HUES6 (cell line): ENCODE measurements around the gene CKS1B.
A peak's percentile ranks its signal among the peaks of the same experiment; 100 is the strongest.
"Not testable (repeated sequence)": the region's sequence is repeated elsewhere in the genome, so short reads cannot be mapped to it uniquely, and the experiment has no call there.

Source experiments
- H3K27ac ChIP-seq: 2 replicates; pipeline ENCODE4 v1.7.0; 2013; ENCODE audit warnings: low read depth, mild to moderate bottlenecking, low read length, inconsistent platforms
- H3K27me3 ChIP-seq: 2 replicates; pipeline ENCODE4 v1.6.1; 2013; ENCODE audit warnings: low read length; ENCODE audit not compliant: control insufficient read depth, insufficient read depth
- H3K36me3 ChIP-seq: 2 replicates; pipeline ENCODE4 v1.6.1; 2013; ENCODE audit warnings: low read length; ENCODE audit not compliant: control insufficient read depth, insufficient read depth
- H3K4me1 ChIP-seq: 2 replicates; pipeline ENCODE4 v1.6.1; 2013; ENCODE audit warnings: low read length; ENCODE audit not compliant: control insufficient read depth, insufficient read depth
- H3K4me3 ChIP-seq: 2 replicates; pipeline ENCODE4 v1.5.1; 2013; ENCODE audit warnings: low read depth, low read length
- H3K9ac ChIP-seq: one replicate; pipeline ENCODE4 v1.6.1; 2013; ENCODE audit warnings: mild to moderate bottlenecking, low read length
- H3K9me3 ChIP-seq: 2 replicates; pipeline ENCODE4 v1.6.1; 2013; ENCODE audit warnings: low read depth, low read length; ENCODE audit not compliant: control insufficient read depth, insufficient read depth

CKS1B gene

DNA sequence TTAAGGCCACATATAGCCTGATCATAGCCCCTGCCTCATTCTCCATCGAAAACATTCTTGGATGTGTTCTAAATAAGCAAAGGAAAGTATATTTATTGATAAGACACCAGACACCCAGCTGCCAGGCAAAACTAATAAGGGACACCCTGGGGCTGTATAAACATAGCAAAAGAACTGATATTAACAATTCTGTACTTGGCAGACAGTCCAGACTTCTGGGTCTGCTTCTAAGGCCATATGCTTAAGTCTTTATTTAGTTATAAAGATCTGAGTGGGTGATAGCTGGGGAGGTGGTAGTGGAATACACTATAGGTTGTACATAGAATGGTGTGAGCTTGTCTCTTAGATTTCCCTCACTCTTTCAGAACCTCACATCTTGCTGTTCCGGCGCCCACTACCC lies 3.9 kb downstream of the CKS1B start:
- no peak overlapping the region for H3K9ac ChIP-seq

GRCh38 chr1:154982341-154982740 lies 7.9 kb downstream of the CKS1B start:
- Histone ChIP-seq H3K36me3 (peaks cover 35% of the 10 kb centered on the region), H3K4me3 (peak overlapping the region; percentile 50), H3K27ac (peak overlapping the region; percentile 87), H3K4me1 (peaks cover 6% of the 10 kb centered on the region), H3K27me3 (no peaks in the 10 kb centered on the region), H3K9ac (peak overlapping the region; percentile 83), H3K9me3 (no peaks in the 10 kb centered on the region)

More for the DNA sequence above, 3.9 kb downstream of the CKS1B start:
- Histone ChIP-seq H3K36me3 (peaks cover 28% of the 10 kb centered on the region), H3K27me3 (no peaks in the 10 kb centered on the region), H3K4me1 (peaks cover 11% of the 10 kb centered on the region), H3K4me3 (no peak overlapping the region), H3K9me3 (no peaks in the 10 kb centered on the region), H3K27ac (no peak overlapping the region)

DNA sequence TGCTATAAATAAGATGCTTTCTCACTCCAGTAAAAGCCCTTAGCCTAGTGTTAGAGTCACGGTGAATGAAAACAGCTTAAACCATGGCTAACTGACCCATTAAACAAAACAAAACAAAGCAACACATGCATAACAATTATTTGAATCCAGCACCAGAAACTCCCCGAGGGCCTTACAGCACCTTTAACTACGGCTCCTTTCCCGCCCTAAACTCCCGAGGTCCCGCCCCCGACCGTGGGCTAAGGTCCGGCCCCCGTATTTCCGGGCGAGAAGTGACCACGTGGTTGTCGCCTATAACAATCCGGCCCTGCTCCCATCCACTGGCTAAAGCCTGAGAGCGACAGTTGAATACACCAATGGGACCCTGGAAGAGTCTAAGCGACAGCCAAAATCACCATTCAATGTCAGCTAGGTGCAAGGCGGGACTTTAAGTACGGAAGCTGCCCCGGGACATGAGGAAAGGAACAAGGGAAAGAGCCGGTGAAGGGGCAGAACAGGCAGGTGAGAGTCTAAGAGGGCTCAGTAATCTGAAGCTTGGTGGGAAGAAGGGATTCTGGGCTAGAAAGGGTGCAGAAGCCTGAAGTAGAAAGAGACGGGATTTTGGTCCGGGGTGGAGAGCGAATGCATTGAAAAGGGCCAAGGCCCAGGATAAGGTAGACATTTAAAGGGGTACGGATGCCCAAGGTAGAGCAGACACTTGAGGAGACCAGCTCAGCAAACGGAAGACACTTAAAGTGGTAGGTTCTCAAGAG lies 8.6 kb downstream of the CKS1B start, which contains the start of gene FLAD1:
FLAD1 (plus strand) TSS at position 448 of the 752 bp plus-strand sequence. CDS start 351 bp downstream, outside the sequence.
- Histone ChIP-seq H3K27me3 (no peaks in the 10 kb centered on the region), H3K9ac (peak within 1 kb of the TSS; percentile 92), H3K4me3 (peak within 1 kb of the TSS; percentile 91), H3K4me1 (peaks cover 6% of the 10 kb centered on the region), H3K27ac (peak within 1 kb of the TSS; percentile 87), H3K36me3 (peaks cover 35% of the 10 kb centered on the region), H3K9me3 (no peaks in the 10 kb centered on the region)

DNA sequence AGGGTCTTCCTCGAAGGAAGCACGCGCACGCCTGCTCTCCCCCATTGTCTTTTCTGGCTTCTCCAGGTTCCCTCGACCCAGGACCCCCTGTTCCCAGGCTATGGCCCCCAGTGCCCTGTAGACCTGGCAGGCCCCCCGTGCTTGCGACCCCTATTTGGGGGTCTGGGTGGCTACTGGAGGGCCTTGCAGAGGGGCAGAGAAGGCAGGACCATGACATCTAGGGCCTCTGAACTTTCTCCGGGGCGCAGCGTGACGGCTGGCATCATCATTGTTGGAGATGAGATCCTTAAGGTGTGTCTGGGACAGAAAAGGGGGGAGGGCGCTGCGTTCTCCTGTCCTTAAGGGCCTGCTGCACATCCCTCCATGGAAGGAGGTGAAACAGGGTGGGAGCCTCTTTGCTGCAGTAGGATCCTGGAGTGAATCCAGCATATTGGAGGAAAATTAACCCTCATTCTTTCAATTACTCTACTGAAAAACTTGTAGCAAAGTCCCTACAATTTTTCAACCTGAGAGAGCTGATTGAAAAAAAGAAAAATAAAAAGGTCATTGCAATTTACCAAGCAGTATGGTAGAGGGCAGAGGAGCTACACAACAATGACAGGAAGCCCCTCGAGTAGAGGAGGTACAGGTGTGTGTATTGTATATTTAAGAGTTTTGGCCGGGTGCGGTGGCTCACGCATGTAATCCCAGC lies 9.4 kb downstream of the CKS1B start:
- peak overlapping the region; percentile 91 for H3K4me3 ChIP-seq
- H3K27me3 ChIP-seq = no peaks in the 10 kb centered on the region
- peaks cover 6% of the 10 kb centered on the region for H3K4me1 ChIP-seq
- peak overlapping the region; percentile 92 for H3K9ac ChIP-seq
- H3K27ac ChIP-seq = peak overlapping the region; percentile 78; the same call in 1 of the 2 replicates
- no peaks in the 10 kb centered on the region for H3K9me3 ChIP-seq
- peaks cover 38% of the 10 kb centered on the region for H3K36me3 ChIP-seq

DNA sequence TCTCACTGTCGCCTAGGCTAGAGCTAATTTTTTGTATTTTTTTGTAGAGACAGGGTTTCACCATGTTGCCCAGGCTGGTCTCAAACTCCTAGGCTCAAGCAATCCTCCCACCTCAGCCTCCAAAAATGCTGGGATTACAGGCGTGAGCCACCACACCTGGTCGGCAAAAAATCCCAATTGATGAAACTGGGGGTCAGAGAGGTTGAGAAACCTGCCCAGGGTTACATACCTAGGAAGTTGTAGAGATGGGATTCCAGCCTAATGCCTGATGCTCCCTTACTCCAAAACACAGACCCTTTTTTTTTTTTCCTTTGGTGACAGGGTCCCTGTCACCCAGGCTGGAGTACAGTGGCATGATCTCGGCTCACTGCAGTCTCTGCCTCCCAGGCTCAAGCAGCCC lies 12.3 kb downstream of the CKS1B start:
- H3K27me3 ChIP-seq, H3K27ac ChIP-seq, H3K9me3 ChIP-seq, H3K4me3 ChIP-seq, H3K9ac ChIP-seq, H3K4me1 ChIP-seq: not testable (repeated sequence)
- H3K36me3 ChIP-seq = peaks cover 44% of the 10 kb centered on the region

GRCh38 chr1:154987326-154987725 lies 12.8 kb downstream of the CKS1B start:
- peaks cover 44% of the 10 kb centered on the region for H3K36me3 ChIP-seq
- no peaks in the 10 kb centered on the region for H3K27me3 ChIP-seq
- H3K27ac ChIP-seq = no peak overlapping the region
- no peak overlapping the region for H3K4me3 ChIP-seq
- H3K4me1 ChIP-seq = peaks cover 5% of the 10 kb centered on the region
- no peak overlapping the region for H3K9ac ChIP-seq
- no peaks in the 10 kb centered on the region for H3K9me3 ChIP-seq

- Histone ChIP-seq H3K36me3 (peaks cover 51% of the 10 kb centered on the region), H3K9ac (no peak overlapping the region), H3K4me3 (no peak overlapping the region), H3K27me3 (no peaks in the 10 kb centered on the region), H3K27ac (no peak overlapping the region), H3K4me1 (peaks cover 4% of the 10 kb centered on the region; the same call in 1 of the 2 replicates), H3K9me3 (no peaks in the 10 kb centered on the region)
Observed at GRCh38 chr1:154988058-154988954, 13.8 kb downstream of the CKS1B start.

DNA sequence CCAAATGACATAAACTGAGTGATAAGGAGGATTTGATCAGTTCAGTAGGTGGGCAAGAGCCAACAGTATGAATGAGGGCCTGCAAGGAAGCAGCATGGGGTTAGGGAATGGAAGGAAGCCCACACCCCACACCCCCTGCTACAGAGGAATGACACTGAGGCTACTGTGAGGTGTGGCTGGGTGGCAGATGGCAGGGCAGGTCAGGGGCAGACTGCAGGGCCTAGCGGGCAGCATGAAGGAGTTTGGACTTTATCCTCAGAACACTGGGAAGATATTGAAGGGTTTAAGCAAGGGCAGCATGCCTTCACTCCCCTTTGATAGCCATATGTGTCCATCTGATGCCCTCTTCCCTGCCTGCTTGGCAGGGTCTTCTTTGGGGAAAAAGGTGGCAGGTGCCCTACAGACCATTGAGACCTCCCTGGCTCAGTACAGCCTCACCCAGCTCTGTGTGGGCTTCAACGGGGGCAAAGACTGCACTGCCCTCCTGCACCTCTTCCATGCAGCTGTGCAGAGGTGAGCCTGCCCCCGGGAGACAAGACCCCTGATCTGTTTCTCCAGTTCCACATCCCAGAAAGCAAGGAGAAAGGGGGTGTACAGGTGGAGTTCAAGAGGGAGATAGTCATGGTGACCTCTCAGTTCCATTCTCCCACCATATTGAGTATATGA lies 14.8 kb downstream of the CKS1B start:
- Histone ChIP-seq H3K9ac (no peak overlapping the region), H3K27ac (no peak overlapping the region), H3K9me3 (no peaks in the 10 kb centered on the region), H3K4me3 (no peak overlapping the region), H3K4me1 (peaks cover 10% of the 10 kb centered on the region; the same call in 1 of the 2 replicates), H3K36me3 (peaks cover 53% of the 10 kb centered on the region), H3K27me3 (no peaks in the 10 kb centered on the region)

GRCh38 chr1:154990276-154990675 lies 15.8 kb downstream of the CKS1B start:
- no peak overlapping the region for H3K27ac ChIP-seq
- peaks cover 53% of the 10 kb centered on the region for H3K36me3 ChIP-seq
- no peaks in the 10 kb centered on the region for H3K9me3 ChIP-seq
- H3K4me3 ChIP-seq = no peak overlapping the region
- H3K4me1 ChIP-seq = peaks cover 10% of the 10 kb centered on the region; the same call in 1 of the 2 replicates
- H3K27me3 ChIP-seq = no peaks in the 10 kb centered on the region
- H3K9ac ChIP-seq = no peak overlapping the region
